ENCODE results near the gene NANOG. TPM values are rescaled to one million over a fixed set of nuclear protein-coding genes. Genes with fewer than 3 reads are reported as not detected.
"Not testable (repeated sequence)": the region's sequence is repeated elsewhere in the genome, so short reads cannot be mapped to it uniquely, and the experiment has no call there.

The NANOG gene
- polyA plus RNA-seq, 1 of the 3 experiments (the other 2 are of a cell fraction) = not detected

DNA sequence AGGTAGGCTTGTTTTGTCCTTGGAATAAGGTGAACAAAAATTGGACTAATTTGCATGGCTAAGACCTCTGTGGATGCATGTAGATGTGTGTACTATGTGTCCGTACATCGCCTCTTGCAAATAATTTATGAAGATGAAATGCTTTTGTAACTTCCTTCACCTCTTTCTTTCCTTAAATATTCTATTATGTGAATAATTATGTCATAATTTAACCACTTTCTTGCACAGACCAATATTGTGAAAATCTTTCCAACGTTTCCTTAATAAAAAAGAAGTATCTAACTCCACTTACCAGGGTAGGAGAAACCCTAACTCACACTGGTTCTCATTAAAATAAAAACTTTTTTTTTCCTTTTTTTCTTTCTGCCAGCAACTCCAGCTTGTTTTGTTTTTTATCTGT, 4.0 kb downstream of the NANOG start (continued):
- TF ChIP-seq SIN3A (IDR thresholded peaks at IDR 0.05; ENCODE audit: borderline replicate concordance, low read depth, low read length) (no peak), EP300 (IDR thresholded peaks at IDR 0.05; ENCODE audit: borderline replicate concordance in 1 of 2, low read depth in 1 of 2, low read length in 1 of 2) (no peak), RFX5 (IDR thresholded peaks at IDR 0.05; ENCODE audit: low read length) (no peak), MEF2A (IDR thresholded peaks at IDR 0.05; ENCODE audit: borderline replicate concordance, low read depth) (no peak), POLR2AphosphoS5 (IDR thresholded peaks at IDR 0.05; ENCODE audit: low read depth, low read length) (no peak)

- H3K27me3 ChIP-seq (ENCODE audit: insufficient read depth); DNase-seq; H3K9me2 ChIP-seq; POLR2A ChIA-PET; H3K27ac ChIP-seq (ENCODE audit: low read depth in 2 of 2, low read length in 1 of 2); H2AFZ ChIP-seq (ENCODE audit: low read depth); H3K4me1 ChIP-seq (ENCODE audit: control insufficient read depth in 1 of 2, insufficient read depth in 2 of 2, low read depth in 1 of 2, low read length in 1 of 2); H3K36me3 ChIP-seq (replicated peaks in 1 of 2; ENCODE audit: control insufficient read depth in 1 of 2, insufficient read depth in 2 of 2, low read length in 1 of 2); H3K9ac ChIP-seq; H3F3A ChIP-seq (replicated peaks; ENCODE audit: insufficient read depth); H3K79me2 ChIP-seq (ENCODE audit: insufficient read depth); H4K20me1 ChIP-seq (ENCODE audit: insufficient read depth); H3K9me3 ChIP-seq; H3K4me2 ChIP-seq; H3K4me3 ChIP-seq (ENCODE audit: low read depth in 2 of 2, low read length in 1 of 2): not testable (repeated sequence)
- 16% methylated on average over 7 of the region's 7 CpGs for WGBS (ENCODE audit: low lambda C conversion rate)
- CTCF ChIA-PET = interaction anchor here (1.7 kb wide), 1 partner anchor 9 kb away, joined by 7 read pairs; no protein-coding TSS in a partner anchor
These were observed 8.1 kb downstream of the NANOG start for GRCh38 chr12:7797269-7797668.

DNA sequence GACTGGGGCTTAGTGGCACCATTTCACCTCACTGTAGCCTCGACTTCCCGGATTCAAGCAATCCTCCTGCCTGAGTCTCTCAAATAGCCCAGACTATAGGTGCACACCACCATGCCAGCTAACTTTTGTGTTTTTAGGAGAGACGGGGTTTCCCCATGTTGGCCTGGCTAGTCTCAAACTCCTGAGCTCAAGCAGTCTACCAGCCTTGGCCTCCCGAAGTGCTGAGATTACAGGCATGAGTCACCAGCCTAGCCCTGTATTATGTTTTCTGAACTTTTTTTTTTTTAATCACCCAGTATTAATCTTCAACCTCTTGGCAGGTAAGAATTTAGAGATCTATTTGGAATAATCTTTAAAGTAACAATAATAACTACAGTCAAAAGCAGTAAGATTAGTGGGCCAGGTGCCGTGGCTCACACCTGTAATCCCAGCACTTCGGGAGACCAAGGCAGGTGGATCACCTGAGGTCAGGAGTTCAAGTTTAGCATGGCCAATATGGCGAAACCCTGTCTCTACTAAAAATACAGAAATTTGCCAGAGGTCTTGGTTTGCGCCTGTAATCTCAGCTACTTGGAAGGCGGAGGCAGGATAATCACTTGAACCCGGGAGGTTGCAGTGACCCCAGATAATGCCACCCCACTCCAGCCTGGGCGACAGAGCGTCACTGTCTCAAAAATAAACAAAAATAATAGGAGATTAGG, 8.6 kb downstream of the NANOG start:
- H3K9ac ChIP-seq = no peak overlapping the region
- no peaks in the 10 kb centered on the region for H3K36me3 ChIP-seq (replicated peaks in 1 of 2; ENCODE audit: control insufficient read depth in 1 of 2, insufficient read depth in 2 of 2, low read length in 1 of 2)
- TF ChIP-seq RCOR1 (IDR thresholded peaks at IDR 0.05; ENCODE audit: low read length) = no peak
- no peak for TF ChIP-seq MEF2A (IDR thresholded peaks at IDR 0.05; ENCODE audit: borderline replicate concordance, low read depth)
- TF ChIP-seq MXI1 (IDR thresholded peaks at IDR 0.05; ENCODE audit: low read depth, low read length) = no peak
- no peak for TF ChIP-seq NRF1 (IDR thresholded peaks at IDR 0.05; ENCODE audit: low read depth, low read length)
- no peak for TF ChIP-seq RAD21 (IDR thresholded peaks at IDR 0.05; ENCODE audit: low read length)
- TF ChIP-seq, protein P1, sequence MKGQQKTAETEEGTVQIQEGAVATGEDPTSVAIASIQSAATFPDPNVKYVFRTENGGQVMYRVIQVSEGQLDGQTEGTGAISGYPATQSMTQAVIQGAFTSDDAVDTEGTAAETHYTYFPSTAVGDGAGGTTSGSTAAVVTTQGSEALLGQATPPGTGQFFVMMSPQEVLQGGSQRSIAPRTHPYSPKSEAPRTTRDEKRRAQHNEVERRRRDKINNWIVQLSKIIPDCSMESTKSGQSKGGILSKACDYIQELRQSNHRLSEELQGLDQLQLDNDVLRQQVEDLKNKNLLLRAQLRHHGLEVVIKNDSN (IDR thresholded peaks at IDR 0.05; ENCODE audit: borderline replicate concordance, low read depth) = no peak
- no peak for TF ChIP-seq EZH2phosphoT487 (IDR thresholded peaks at IDR 0.05; ENCODE audit: borderline replicate concordance, low read depth)
- no peak for TF ChIP-seq PBX3 (IDR thresholded peaks at IDR 0.05)
- no peak for TF ChIP-seq POLR2AphosphoS5 (IDR thresholded peaks at IDR 0.05; ENCODE audit: low read depth, low read length)
- TF ChIP-seq FOXM1 (IDR thresholded peaks at IDR 0.05; ENCODE audit: low read depth) = no peak
- no peak for TF ChIP-seq GABPA (IDR thresholded peaks at IDR 0.05; ENCODE audit: low read depth)
- no peak for TF ChIP-seq CHD2 (IDR thresholded peaks at IDR 0.05; ENCODE audit: low read length, partially characterized antibody)
- no peak for TF ChIP-seq ELF1 (IDR thresholded peaks at IDR 0.05)
- TF ChIP-seq NFIC (IDR thresholded peaks at IDR 0.05; ENCODE audit: borderline replicate concordance) = no peak
- TF ChIP-seq SIN3A (IDR thresholded peaks at IDR 0.05; ENCODE audit: borderline replicate concordance, low read depth, low read length) = no peak
- TF ChIP-seq IRF3 (IDR thresholded peaks at IDR 0.05; ENCODE audit: low read depth, low read length) = no peak
- ChIA-PET POLR2A (no interaction called here), CTCF (interaction anchor here (1.7 kb wide), 1 partner anchor 9 kb away, joined by 7 read pairs; no protein-coding TSS in a partner anchor)
- H3K9me2 ChIP-seq = no peaks in the 10 kb centered on the region
- H3K4me3 ChIP-seq (ENCODE audit: low read depth in 2 of 2, low read length in 1 of 2) = no peak overlapping the region
- H3K4me2 ChIP-seq = no peak overlapping the region
- H3K27me3 ChIP-seq (ENCODE audit: insufficient read depth) = peaks cover 8% of the 10 kb centered on the region; the same call in 1 of the 2 replicates
- no peak overlapping the region for H3K27ac ChIP-seq (ENCODE audit: low read depth in 2 of 2, low read length in 1 of 2)
- H3K79me2 ChIP-seq (ENCODE audit: insufficient read depth) = no peaks in the 10 kb centered on the region
- H3K4me1 ChIP-seq (ENCODE audit: control insufficient read depth in 1 of 2, insufficient read depth in 2 of 2, low read depth in 1 of 2, low read length in 1 of 2) = no peaks in the 10 kb centered on the region
- WGBS (ENCODE audit: low lambda C conversion rate) = 19% methylated on average over 12 of the region's 12 CpGs
- H4K20me1 ChIP-seq (ENCODE audit: insufficient read depth) = no peaks in the 10 kb centered on the region
- no peaks in the 10 kb centered on the region for H3F3A ChIP-seq (replicated peaks; ENCODE audit: insufficient read depth)
- DNase-seq = no peak
- no peaks in the 10 kb centered on the region for H3K9me3 ChIP-seq
- no peak overlapping the region for H2AFZ ChIP-seq (ENCODE audit: low read depth)

GRCh38 chr12:7798750-7799308, 9.6 kb downstream of the NANOG start:
- H3K36me3 ChIP-seq (replicated peaks in 1 of 2; ENCODE audit: control insufficient read depth in 1 of 2, insufficient read depth in 2 of 2, low read length in 1 of 2); H4K20me1 ChIP-seq (ENCODE audit: insufficient read depth); H3K9me2 ChIP-seq; H3K4me3 ChIP-seq (ENCODE audit: low read depth in 2 of 2, low read length in 1 of 2); H3K9ac ChIP-seq; H3K79me2 ChIP-seq (ENCODE audit: insufficient read depth); DNase-seq; H2AFZ ChIP-seq (ENCODE audit: low read depth); H3K9me3 ChIP-seq; POLR2A ChIA-PET; H3K4me2 ChIP-seq; H3K4me1 ChIP-seq (ENCODE audit: control insufficient read depth in 1 of 2, insufficient read depth in 2 of 2, low read depth in 1 of 2, low read length in 1 of 2); H3F3A ChIP-seq (replicated peaks; ENCODE audit: insufficient read depth); H3K27ac ChIP-seq (ENCODE audit: low read depth in 2 of 2, low read length in 1 of 2): not testable (repeated sequence)
- CTCF ChIA-PET = interaction anchor here (0.8 to 1.7 kb wide), 2 partner anchors 8 kb away, joined by 3 to 7 read pairs; no protein-coding TSS in a partner anchor
- peaks cover 18% of the 10 kb centered on the region; the same call in 1 of the 2 replicates for H3K27me3 ChIP-seq (ENCODE audit: insufficient read depth)
- WGBS (ENCODE audit: low lambda C conversion rate) = 0% methylated on average over 1 of the region's 4 CpGs
